ENCODE data around the gene KLF7. TPM values are rescaled to one million over a fixed set of nuclear protein-coding genes. Genes with fewer than 3 reads are reported as not detected.

Gene KLF7
- total and polyA plus RNA-seq, 2 experiments from 2014 or later, result 6.3 to 7.9 TPM

- no peaks in the 10 kb centered on the region for H3K4me1 ChIP-seq (ENCODE audit: insufficient read depth)
- no peaks in the 10 kb centered on the region for H3K27me3 ChIP-seq
- TF ChIP-seq EZH2 (IDR thresholded peaks at IDR 0.05; ENCODE audit: borderline replicate concordance) (no peak), EZH2phosphoT487 (IDR thresholded peaks at IDR 0.05; ENCODE audit: low read depth, severe bottlenecking, unreplicated experiment) (no peak)
- TF ChIP-seq, protein P1, sequence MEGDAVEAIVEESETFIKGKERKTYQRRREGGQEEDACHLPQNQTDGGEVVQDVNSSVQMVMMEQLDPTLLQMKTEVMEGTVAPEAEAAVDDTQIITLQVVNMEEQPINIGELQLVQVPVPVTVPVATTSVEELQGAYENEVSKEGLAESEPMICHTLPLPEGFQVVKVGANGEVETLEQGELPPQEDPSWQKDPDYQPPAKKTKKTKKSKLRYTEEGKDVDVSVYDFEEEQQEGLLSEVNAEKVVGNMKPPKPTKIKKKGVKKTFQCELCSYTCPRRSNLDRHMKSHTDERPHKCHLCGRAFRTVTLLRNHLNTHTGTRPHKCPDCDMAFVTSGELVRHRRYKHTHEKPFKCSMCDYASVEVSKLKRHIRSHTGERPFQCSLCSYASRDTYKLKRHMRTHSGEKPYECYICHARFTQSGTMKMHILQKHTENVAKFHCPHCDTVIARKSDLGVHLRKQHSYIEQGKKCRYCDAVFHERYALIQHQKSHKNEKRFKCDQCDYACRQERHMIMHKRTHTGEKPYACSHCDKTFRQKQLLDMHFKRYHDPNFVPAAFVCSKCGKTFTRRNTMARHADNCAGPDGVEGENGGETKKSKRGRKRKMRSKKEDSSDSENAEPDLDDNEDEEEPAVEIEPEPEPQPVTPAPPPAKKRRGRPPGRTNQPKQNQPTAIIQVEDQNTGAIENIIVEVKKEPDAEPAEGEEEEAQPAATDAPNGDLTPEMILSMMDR (IDR thresholded peaks at IDR 0.05; ENCODE audit: poor library complexity), result no peak
- no peaks in the 10 kb centered on the region for H3K9me2 ChIP-seq (replicated peaks; ENCODE audit: insufficient read depth)
- H3K4me2 ChIP-seq, result no peak overlapping the region
- no peaks in the 10 kb centered on the region for H3K79me2 ChIP-seq
- H3K4me3 ChIP-seq, result no peak overlapping the region
- H2AFZ ChIP-seq, result no peak overlapping the region
- H3K36me3 ChIP-seq (replicated peaks; ENCODE audit: insufficient read depth, low read depth), result no peaks in the 10 kb centered on the region
- H4K20me1 ChIP-seq (ENCODE audit: insufficient read depth, poor library complexity, severe bottlenecking), result no peaks in the 10 kb centered on the region
- H3K27ac ChIP-seq, result no peak overlapping the region
- no peaks in the 10 kb centered on the region for H3K9me3 ChIP-seq (ENCODE audit: low read depth)
- 60% methylated on average over 1 of the region's 1 CpG for WGBS (ENCODE audit: low lambda C conversion rate, missing lambda C conversion rate)
- no peak for DNase-seq (ENCODE audit: low spot score)
Measured at GRCh38 chr2:207042841-207043240, 122.9 kb downstream of the KLF7 start.

DNA sequence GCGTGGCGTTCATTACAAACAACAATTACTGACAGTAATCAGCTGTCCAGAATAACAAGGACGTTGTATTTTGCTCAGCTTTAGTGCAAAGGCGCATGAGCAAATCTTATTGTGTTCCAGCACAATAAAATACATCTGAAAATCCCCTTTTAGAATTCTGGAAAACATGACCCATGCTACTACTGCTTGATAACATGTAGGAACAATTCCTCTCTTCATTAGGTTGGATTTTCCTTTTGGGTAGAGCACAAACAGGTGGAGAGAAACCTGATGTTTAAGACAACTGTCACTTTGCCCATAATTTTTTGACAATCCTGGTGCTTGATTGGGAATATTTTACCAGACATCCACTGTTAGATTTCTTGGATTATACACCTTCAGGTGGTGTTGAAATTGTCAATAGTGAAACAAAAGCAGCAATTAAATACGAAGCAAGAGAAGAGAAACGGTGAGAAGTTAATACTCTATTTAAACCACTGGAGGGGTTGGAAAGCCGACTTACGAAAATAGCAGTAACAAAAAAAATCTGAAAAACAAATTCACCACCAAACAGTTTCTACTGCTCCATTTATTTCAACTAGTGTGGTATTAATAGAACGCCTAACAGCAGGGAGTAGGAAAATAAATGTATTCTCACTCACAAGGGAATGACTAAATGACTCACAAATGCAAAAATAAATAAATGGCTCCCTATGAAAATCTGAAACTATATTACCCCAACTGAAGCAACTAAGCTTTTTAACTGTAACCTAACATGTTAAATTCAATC is 123.8 kb downstream of the KLF7 start:
- H4K20me1 ChIP-seq (ENCODE audit: insufficient read depth, poor library complexity, severe bottlenecking), result no peaks in the 10 kb centered on the region
- no peak overlapping the region for H3K4me3 ChIP-seq
- no peak overlapping the region for H3K27ac ChIP-seq
- H3K9me2 ChIP-seq (replicated peaks; ENCODE audit: insufficient read depth), result no peaks in the 10 kb centered on the region
- no peaks in the 10 kb centered on the region for H3K4me1 ChIP-seq (ENCODE audit: insufficient read depth)
- WGBS (ENCODE audit: low lambda C conversion rate, missing lambda C conversion rate), result 91% methylated on average over 7 of the region's 9 CpGs
- DNase-seq (ENCODE audit: low spot score), result no peak
- H3K27me3 ChIP-seq, result no peaks in the 10 kb centered on the region
- H3K36me3 ChIP-seq (replicated peaks; ENCODE audit: insufficient read depth, low read depth), result no peaks in the 10 kb centered on the region
- no peak overlapping the region for H3K4me2 ChIP-seq
- H3K9me3 ChIP-seq (ENCODE audit: low read depth), result no peaks in the 10 kb centered on the region
- no peak for TF ChIP-seq EZH2 (IDR thresholded peaks at IDR 0.05; ENCODE audit: borderline replicate concordance)
- TF ChIP-seq, protein P1 (IDR thresholded peaks at IDR 0.05; ENCODE audit: poor library complexity), result no peak
- no peak for TF ChIP-seq EZH2phosphoT487 (IDR thresholded peaks at IDR 0.05; ENCODE audit: low read depth, severe bottlenecking, unreplicated experiment)
- H3K79me2 ChIP-seq, result no peaks in the 10 kb centered on the region
- H2AFZ ChIP-seq, result no peak overlapping the region

GRCh38 chr2:207041279-207041678 is 124.5 kb downstream of the KLF7 start:
- Histone ChIP-seq H3K4me3 (no peak overlapping the region), H3K36me3 (replicated peaks; ENCODE audit: insufficient read depth, low read depth) (no peaks in the 10 kb centered on the region), H3K4me1 (ENCODE audit: insufficient read depth) (no peaks in the 10 kb centered on the region), H3K27ac (no peak overlapping the region), H3K9me3 (ENCODE audit: low read depth) (no peaks in the 10 kb centered on the region), H3K79me2 (no peaks in the 10 kb centered on the region), H3K4me2 (no peak overlapping the region), H2AFZ (no peak overlapping the region), H3K27me3 (no peaks in the 10 kb centered on the region), H3K9me2 (replicated peaks; ENCODE audit: insufficient read depth) (no peaks in the 10 kb centered on the region), H4K20me1 (ENCODE audit: insufficient read depth, poor library complexity, severe bottlenecking) (no peaks in the 10 kb centered on the region)
- WGBS (ENCODE audit: low lambda C conversion rate, missing lambda C conversion rate), result 84% methylated on average over 10 of the region's 10 CpGs
- DNase-seq (ENCODE audit: low spot score), result no peak
- no peak for TF ChIP-seq EZH2phosphoT487 (IDR thresholded peaks at IDR 0.05; ENCODE audit: low read depth, severe bottlenecking, unreplicated experiment)
- TF ChIP-seq, protein P1 (IDR thresholded peaks at IDR 0.05; ENCODE audit: poor library complexity), result no peak
- TF ChIP-seq EZH2 (IDR thresholded peaks at IDR 0.05; ENCODE audit: borderline replicate concordance), result no peak
